Liver (tissue), 9 donors: ENCODE data around the gene B3GNT9. TPM values are rescaled to one million over a fixed set of nuclear protein-coding genes. Genes with fewer than 3 reads are reported as not detected.

Experiments used
- DNase-seq: peaks from one replicate; pipeline ENCODE4 v3.0.0-alpha.2; 2017; ENCODE audit warnings: low spot score
- H3K27ac ChIP-seq, 2 donors: one replicate each; pipeline ENCODE4 v1.7.0; 2013; ENCODE audit warnings: inconsistent platforms in 2 of 2, low read length in 2 of 2, control low read depth in 1 of 2, low read depth in 1 of 2, mild to moderate bottlenecking in 1 of 2
- H3K27me3 ChIP-seq, 4 donors: one replicate each; pipeline versions ENCODE4 v1.6.1 to v1.7.0; 2013; ENCODE audit warnings: low read length in 3 of 4, inconsistent platforms in 1 of 4, mild to moderate bottlenecking in 1 of 4, moderate library complexity in 1 of 4; ENCODE audit not compliant: control insufficient read depth in 4 of 4, insufficient read depth in 4 of 4
- H3K36me3 ChIP-seq, 4 donors: one replicate each; pipeline versions ENCODE4 v1.6.1 to v1.7.0; 2013; ENCODE audit warnings: low read length in 3 of 4, mild to moderate bottlenecking in 3 of 4, low read depth in 1 of 4, moderate library complexity in 1 of 4; ENCODE audit not compliant: control insufficient read depth in 4 of 4, insufficient read depth in 3 of 4
- H3K4me1 ChIP-seq, 4 donors: one replicate each; pipeline versions ENCODE4 v1.6.1 to v1.7.0; 2013; ENCODE audit warnings: low read length in 3 of 4, mild to moderate bottlenecking in 3 of 4, moderate library complexity in 1 of 4; ENCODE audit not compliant: control insufficient read depth in 4 of 4, insufficient read depth in 4 of 4
- H3K4me3 ChIP-seq, 3 donors: one replicate each; pipeline versions ENCODE4 v1.6.1 to v1.7.0; 2013; ENCODE audit warnings: low read length in 3 of 3, control low read depth in 1 of 3, low read depth in 1 of 3, mild to moderate bottlenecking in 1 of 3
- H3K9ac ChIP-seq, 2 donors: one replicate each; pipeline ENCODE4 v1.7.0; 2013; ENCODE audit warnings: low read length in 2 of 2, mild to moderate bottlenecking in 2 of 2, moderate library complexity in 2 of 2, control low read depth in 1 of 2, low read depth in 1 of 2
- H3K9me3 ChIP-seq, 4 donors: one replicate each; pipeline versions ENCODE4 v1.6.1 to v1.7.0; 2013; ENCODE audit warnings: low read length in 3 of 4; ENCODE audit not compliant: control insufficient read depth in 4 of 4
- ATF3 ChIP-seq: IDR thresholded peaks from 2 replicates; pipeline ENCODE4 v1.6.1; 2016; ENCODE audit warnings: antibody characterized with exemption
- CTCF ChIP-seq: fragments of 150-350 bp; IDR thresholded peaks from 2 replicates; pipeline ENCODE4 v1.5.1; 2017; ENCODE audit warnings: improper control_type of control experiment, low read depth, low read length; ENCODE audit not compliant: missing input control
- EGR1 ChIP-seq, 2 donors: IDR thresholded peaks; 2 replicates each; pipeline ENCODE4 v1.6.1; 2016 to 2018; ENCODE audit warnings: antibody characterized with exemption in 2 of 2, low read depth in 2 of 2
- FOXA1 ChIP-seq: IDR thresholded peaks from 2 replicates; pipeline ENCODE4 v1.6.1; 2016; ENCODE audit warnings: antibody characterized with exemption
- FOXA2 ChIP-seq: IDR thresholded peaks from 2 replicates; pipeline ENCODE4 v1.6.1; 2016; ENCODE audit warnings: antibody characterized with exemption
- HNF4A ChIP-seq, 2 donors: conservative IDR thresholded peaks; 2 replicates each; pipeline ENCODE4 v1.6.1; 2016; ENCODE audit warnings: antibody characterized with exemption in 2 of 2, mild to moderate bottlenecking in 2 of 2
- HNF4G ChIP-seq: IDR thresholded peaks from 2 replicates; pipeline ENCODE4 v1.6.1; 2016; ENCODE audit warnings: antibody characterized with exemption
- JUND ChIP-seq, 2 donors: IDR thresholded peaks; 2 replicates each; pipeline ENCODE4 v1.6.1; 2016; ENCODE audit warnings: antibody characterized with exemption in 2 of 2
- MAX ChIP-seq: IDR thresholded peaks from 2 replicates; pipeline ENCODE4 v1.6.1; 2016; ENCODE audit warnings: antibody characterized with exemption
- NR2F2 ChIP-seq: IDR thresholded peaks from 2 replicates; pipeline ENCODE4 v1.6.1; 2016; ENCODE audit warnings: antibody characterized with exemption
- RAD21 ChIP-seq, 2 donors: IDR thresholded peaks; 2 replicates each; pipeline ENCODE4 v1.6.1; 2016; ENCODE audit warnings: antibody characterized with exemption in 2 of 2, mild to moderate bottlenecking in 2 of 2
- REST ChIP-seq: IDR thresholded peaks from 2 replicates; pipeline ENCODE4 v1.6.1; 2016; ENCODE audit warnings: antibody characterized with exemption, mild to moderate bottlenecking
- RXRA ChIP-seq, 2 donors: IDR thresholded peaks; 2 replicates each; pipeline ENCODE4 v1.6.1; 2017 to 2018; ENCODE audit warnings: antibody characterized with exemption in 2 of 2, mild to moderate bottlenecking in 1 of 2
- SP1 ChIP-seq: IDR thresholded peaks from 2 replicates; pipeline ENCODE4 v1.6.1; 2018; ENCODE audit warnings: antibody characterized with exemption, mild to moderate bottlenecking
- TAF1 ChIP-seq: conservative IDR thresholded peaks from 2 replicates; pipeline ENCODE4 v1.6.1; 2016; ENCODE audit warnings: antibody characterized with exemption, mild to moderate bottlenecking
- ZBTB33 ChIP-seq: IDR thresholded peaks from 2 replicates; pipeline ENCODE4 v1.6.1; 2016; ENCODE audit warnings: antibody characterized with exemption
- WGBS: extraction: QIAGEN DNeasy Blood & Tissue Kit; methylation state at CpG from one replicate; pipeline ENCODE4 v1.1.7; 2013; 5-methylcytosine and 5-hydroxymethylcytosine counted together
- polyA plus RNA-seq, 2 donors: library from polyadenylated mRNA; stranded (reverse) in 1 of 2; unstranded in 1 of 2; fragments of 200-250 nt in 1 of 2; fragments of >200 nt in 1 of 2; fragmentation: Nextera tagmentation in 1 of 2; extraction: Ambion mirVana in 1 of 2; gene quantifications; one replicate each; pipeline versions ENCODE4 v1.2.1 to v1.2.3, GENCODE V29; 2013 to 2015
- total RNA-seq, 2 donors: library from RNA; depleted of rRNA; stranded (reverse); fragments of >200 nt; gene quantifications; one replicate each; pipeline ENCODE4 v1.2.3, GENCODE V29; 2014
- donor health status: healthy.
- donor health status: healthy.
- donor health status: healthy.
- donor health status: healthy.
- donor health status: healthy.

Gene B3GNT9
- total and polyA plus RNA-seq, 4 donors = 0.43 to 2.3 (median 1.4) TPM

- WGBS = 84% methylated on average over 7 of the region's 7 CpGs
- TF ChIP-seq RAD21 (IDR thresholded peaks at IDR 0.05) = no peak
- no peak for TF ChIP-seq ATF3
- TF ChIP-seq HNF4G = no peak
- no peak for TF ChIP-seq NR2F2
- no peak for TF ChIP-seq FOXA2
- TF ChIP-seq EGR1 (IDR thresholded peaks at IDR 0.05; ENCODE audit: low read depth in 2 of 2) = no peak
- TF ChIP-seq MAX = no peak
- TF ChIP-seq SP1 = no peak
- no peak for TF ChIP-seq JUND (IDR thresholded peaks at IDR 0.05)
- no peak for TF ChIP-seq HNF4A (conservative IDR thresholded peaks at IDR 0.05)
- TF ChIP-seq TAF1 = no peak
- TF ChIP-seq REST = no peak
- TF ChIP-seq FOXA1 = no peak
- TF ChIP-seq RXRA (IDR thresholded peaks at IDR 0.05) = no peak
- no peak for TF ChIP-seq CTCF
- TF ChIP-seq ZBTB33 = no peak
- Histone ChIP-seq H3K27ac (peak overlapping the region in 1 of 2 donors; percentile 77), H3K36me3 (no peaks in the 10 kb centered on the region), H3K4me1 (peaks cover 7 to 46% (median 30%) of the 10 kb centered on the region in 4 donors), H3K9me3 (no peaks in the 10 kb centered on the region), H3K4me3 (no peak overlapping the region), H3K27me3 (no peaks in the 10 kb centered on the region), H3K9ac (no peak overlapping the region)
- DNase-seq = no peak
Measured at GRCh38 chr16:67157892-67158635, 7.3 kb upstream of the B3GNT9 start.
